A549 treated with AZD9567 at 1 μM for 4 hours (cell line): ENCODE results near the gene KIFC1. TPM values are rescaled to one million over a fixed set of nuclear protein-coding genes. Genes with fewer than 3 reads are reported as not detected.

Experiments
- total RNA-seq: library from RNA; stranded (reverse); fragments of 200-300 nt; extraction: Qiagen RNA extraction; gene quantifications from 5 replicates; pipeline ENCODE4 v1.2.3, GENCODE V29; 2022; ENCODE audit not compliant: insufficient read depth

KIFC1 gene
- 43.3 to 46.6 TPM (median 43.8 TPM) in 5 replicates for total RNA-seq

GRCh38 chr6:33391278-33391921 is at the start of gene KIFC1:
Gene KIFC1 (plus strand): TSS chr6:33391823. CDS start chr6:33391986, 163 bp downstream.

DNA sequence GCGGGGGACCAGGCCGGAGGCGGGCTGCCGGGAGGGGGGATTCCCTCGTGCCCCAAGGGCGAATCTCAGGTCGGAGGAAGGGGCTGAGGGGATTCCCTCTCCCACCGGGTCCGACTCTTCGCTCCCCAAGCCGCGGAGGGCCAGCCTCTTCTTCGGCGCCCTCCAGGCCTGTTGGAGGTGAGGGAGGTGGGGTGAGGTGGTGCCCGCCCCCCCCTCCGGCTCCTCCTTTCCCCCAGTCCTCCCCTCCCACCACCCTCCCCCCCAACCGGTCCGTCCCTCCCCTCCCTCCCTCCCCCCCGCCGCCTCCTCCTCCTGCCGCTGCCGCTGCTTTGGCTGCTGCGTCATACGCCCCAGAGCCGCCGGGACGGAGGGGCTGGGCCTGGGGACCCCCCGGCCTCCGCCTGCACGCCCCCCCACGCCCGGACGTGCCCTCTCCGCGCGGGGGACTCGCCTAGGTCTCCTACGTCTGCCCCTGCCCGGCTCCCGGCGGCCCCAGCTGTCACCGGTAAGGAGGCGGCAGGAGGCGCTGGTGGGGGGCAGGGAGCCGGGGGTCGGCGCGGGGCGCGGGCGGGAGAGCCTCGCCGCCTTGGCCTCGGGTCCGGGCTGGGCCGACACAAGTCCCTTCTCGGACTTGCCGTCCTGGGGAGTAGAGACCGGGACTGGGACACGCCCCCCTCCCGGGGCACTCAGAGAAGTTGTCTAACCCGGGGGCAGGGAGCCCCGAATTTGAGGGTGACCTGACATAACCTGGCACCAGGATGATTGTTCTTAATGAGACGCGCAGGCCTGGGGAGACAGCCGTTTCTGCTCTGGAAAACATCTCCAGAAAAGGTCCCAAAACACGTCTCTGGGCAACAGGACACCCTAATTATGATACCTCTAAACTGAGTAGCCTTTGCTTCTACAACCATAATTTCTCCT is 19.3 kb downstream of the KIFC1 start, which contains the start of gene PHF1:
Gene PHF1, plus strand, starts transcription at position 304 of the 921 bp plus-strand sequence. CDS start 1,250 bp downstream, outside the sequence.

GRCh38 chr6:33417903-33418689 is 26.5 kb downstream of the KIFC1 start, which contains the start of gene CUTA:
Gene CUTA (minus strand): TSS chr6:33418107. CDS start chr6:33418000, 107 bp downstream.

DNA sequence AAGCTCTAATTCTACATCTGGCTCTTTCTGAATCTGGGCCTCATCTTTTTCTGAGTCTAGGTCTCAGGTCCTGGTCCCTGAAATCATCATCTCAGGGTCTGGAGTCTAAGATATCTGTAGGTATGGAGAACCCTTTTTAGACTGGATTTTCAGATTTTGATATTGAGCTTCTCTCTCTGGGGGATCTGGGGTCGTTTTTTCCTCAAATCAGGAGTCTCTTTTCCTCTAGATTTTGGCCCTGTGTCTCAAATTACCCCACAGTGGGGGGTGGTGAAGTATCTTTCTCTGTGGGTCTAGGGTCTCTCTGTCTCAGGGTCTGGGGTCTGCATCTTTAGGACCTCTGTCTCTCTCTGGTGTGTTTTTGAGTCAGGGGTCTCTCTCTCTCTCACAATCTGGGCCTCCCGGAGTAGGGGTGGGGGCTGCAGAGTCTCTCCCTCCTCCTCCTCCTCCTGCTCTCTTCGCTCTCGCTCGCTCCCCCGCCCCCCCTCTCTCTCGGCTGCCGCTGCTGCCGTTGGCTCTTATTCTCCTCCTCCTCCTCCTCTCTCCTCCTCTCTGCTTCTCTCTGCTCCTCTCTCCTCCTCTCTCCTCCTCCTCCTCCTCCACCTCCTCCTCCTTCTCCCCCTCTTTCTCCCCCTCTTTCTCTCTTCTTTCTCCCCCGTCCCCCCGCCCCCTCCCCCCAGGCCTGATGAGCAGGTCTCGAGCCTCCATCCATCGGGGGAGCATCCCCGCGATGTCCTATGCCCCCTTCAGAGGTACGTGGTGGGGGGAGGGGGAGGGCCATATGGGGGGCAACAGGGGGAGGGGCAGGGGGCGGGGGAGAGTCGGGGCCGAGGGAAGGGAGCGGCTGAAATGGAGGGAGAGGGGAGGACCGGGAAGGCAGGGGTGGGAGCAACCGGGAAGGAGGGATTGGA is 28.2 kb downstream of the KIFC1 start, which contains the start of gene SYNGAP1:
Gene SYNGAP1, plus strand, starts transcription at position 486 of the 911 bp plus-strand sequence. Its CDS starts 200 bp downstream, at position 686.

DNA sequence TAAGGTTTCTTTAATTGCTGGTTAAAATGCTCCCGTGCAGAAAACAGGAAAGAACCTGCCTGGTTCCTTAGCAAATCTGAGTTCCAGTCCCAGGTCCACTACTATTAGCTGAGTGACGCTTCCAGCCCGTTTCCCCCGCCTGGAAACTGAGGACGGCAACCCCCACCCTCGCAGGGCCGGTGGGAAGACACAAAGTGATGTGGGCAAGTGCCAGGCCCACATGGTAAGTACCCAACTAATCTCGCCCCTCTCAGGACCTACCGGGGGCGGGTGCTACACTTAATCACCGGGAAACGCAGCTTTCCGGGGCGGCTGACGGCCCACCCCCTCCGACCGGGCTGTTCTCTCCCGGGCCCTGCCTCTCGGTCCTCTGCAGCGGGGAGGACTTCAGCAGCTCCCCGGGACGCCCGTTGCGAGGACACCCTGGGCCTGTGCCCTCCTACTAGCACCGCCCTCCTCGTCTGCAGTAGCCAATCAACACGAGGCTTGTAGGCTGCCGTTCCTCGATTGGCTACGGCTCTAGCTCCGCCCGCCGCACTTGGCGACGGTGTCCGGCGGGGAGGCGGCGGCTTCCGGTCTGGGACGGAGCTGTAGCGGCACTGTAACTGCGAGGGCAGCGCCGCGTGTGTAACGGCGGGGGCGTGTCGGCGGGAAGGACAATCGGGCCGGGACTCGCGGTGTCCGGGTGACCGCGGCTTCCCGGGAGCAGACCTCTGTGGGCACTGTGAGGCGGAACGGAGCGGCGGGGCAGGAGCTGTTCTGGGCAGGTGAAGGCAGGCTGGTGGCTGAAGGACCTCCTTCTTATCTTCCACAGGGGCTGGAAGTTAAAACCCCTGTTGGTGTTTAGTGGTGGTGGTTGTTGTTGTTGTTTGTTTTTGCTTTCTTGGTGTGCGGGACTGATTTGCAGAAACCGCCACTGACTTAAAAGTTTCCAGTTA is 62.7 kb downstream of the KIFC1 start, which contains the start of gene ZBTB9:
Gene ZBTB9, plus strand, starts transcription at position 568 of the 938 bp plus-strand sequence. CDS start 525 bp downstream, outside the sequence.

Other genes starting within 250 kb of the KIFC1 start
- gene COL11A2, start 199.4 kb upstream of the KIFC1 start, total RNA-seq, result 0.89 to 1.1 TPM (median 0.94 TPM) in 4 of 5 replicates, not detected in the other
- gene RXRB, start 191.2 kb upstream of the KIFC1 start, total RNA-seq, result 14.1 to 22.0 TPM (median 20.4 TPM) in 5 replicates
- gene SLC39A7, start 191.0 kb upstream of the KIFC1 start, total RNA-seq, result 101 to 107 TPM (median 106 TPM) in 5 replicates
- 10.8 to 16.7 TPM (median 15.0 TPM) in 5 replicates for gene HSD17B8, start 187.2 kb upstream of the KIFC1 start, total RNA-seq
- gene RING1, start 183.3 kb upstream of the KIFC1 start, total RNA-seq, result 15.2 to 26.0 TPM (median 25.6 TPM) in 5 replicates
- gene VPS52, start 119.9 kb upstream of the KIFC1 start, total RNA-seq, result 15.0 to 20.1 TPM (median 16.3 TPM) in 5 replicates
- gene RPS18, start 119.7 kb upstream of the KIFC1 start, total RNA-seq, result 1,729 to 2,702 TPM (median 2,628 TPM) in 5 replicates
- gene B3GALT4, start 114.7 kb upstream of the KIFC1 start, total RNA-seq, result 0.46 to 0.59 TPM (median 0.54 TPM) in 4 of 5 replicates, not detected in the other
- gene WDR46, start 102.6 kb upstream of the KIFC1 start, total RNA-seq, result 47.5 to 58.2 TPM (median 55.0 TPM) in 5 replicates
- 98.9 to 131 TPM (median 107 TPM) in 5 replicates for gene PFDN6, start 102.2 kb upstream of the KIFC1 start, total RNA-seq
- 11.4 to 13.9 TPM (median 11.8 TPM) in 5 replicates for gene RGL2, start 92.9 kb upstream of the KIFC1 start, total RNA-seq
- gene TAPBP, start 77.7 kb upstream of the KIFC1 start, total RNA-seq, result 28.4 to 44.0 TPM (median 33.9 TPM) in 5 replicates
- gene ZBTB22, start 74.1 kb upstream of the KIFC1 start, total RNA-seq, result 1.5 to 3.7 TPM (median 3.5 TPM) in 5 replicates
- gene DAXX, start 68.9 kb upstream of the KIFC1 start, total RNA-seq, result 31.5 to 37.6 TPM (median 34.9 TPM) in 5 replicates
- gene PHF1, start 19.2 kb downstream of the KIFC1 start, total RNA-seq, result 13.7 to 17.4 TPM (median 16.2 TPM) in 5 replicates
- 136 to 221 TPM (median 194 TPM) in 5 replicates for gene CUTA, start 26.3 kb downstream of the KIFC1 start, total RNA-seq
- 3.1 to 5.6 TPM (median 4.3 TPM) in 5 replicates for gene SYNGAP1, start 28.2 kb downstream of the KIFC1 start, total RNA-seq
- gene ZBTB9, start 62.8 kb downstream of the KIFC1 start, total RNA-seq, result 12.0 to 26.4 TPM (median 12.9 TPM) in 5 replicates
- gene BAK1, start 188.5 kb downstream of the KIFC1 start, total RNA-seq, result 40.6 to 43.9 TPM (median 42.3 TPM) in 5 replicates
- gene ITPR3, start 229.5 kb downstream of the KIFC1 start, total RNA-seq, result 31.5 to 47.5 TPM (median 43.1 TPM) in 5 replicates